ENCODE measurements around the gene NR6A1. TPM values are rescaled to one million over a fixed set of nuclear protein-coding genes. Genes with fewer than 3 reads are reported as not detected.

Gene NR6A1
- total RNA-seq, 1 experiment from 2014 or later = 0.77 TPM

DNA sequence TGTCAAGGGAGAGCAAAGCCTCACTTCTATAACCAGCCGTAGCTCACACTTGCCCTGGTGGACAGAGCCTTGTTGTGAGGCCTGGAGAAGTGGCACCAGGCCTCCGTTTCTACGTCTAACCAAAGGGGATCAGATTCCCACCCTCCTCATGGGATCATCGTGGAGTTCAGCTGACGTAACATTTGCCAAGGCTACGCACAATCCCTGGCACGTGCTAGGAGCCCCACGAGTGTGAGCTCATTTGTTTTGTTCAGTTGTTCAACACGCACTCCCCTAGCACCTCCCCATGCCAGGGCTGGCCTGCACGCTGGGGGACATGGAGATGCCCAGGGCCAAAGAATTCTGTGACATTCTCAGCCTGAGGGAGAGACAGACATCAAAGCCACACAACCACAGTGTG is 297.8 kb downstream of the NR6A1 start:
- no peak overlapping the region for H3K27ac ChIP-seq (ENCODE audit: low read length)
- ChIA-PET CTCF (no interaction called here), POLR2A (ENCODE audit: unreplicated experiment) (no interaction called here)
- intact Hi-C loops (cut with micrococcal nuclease) = no loop called here
- no peak for ATAC-seq
- no peaks in the 10 kb centered on the region for H3K36me3 ChIP-seq (ENCODE audit: low read depth, low read length)
- no peak overlapping the region for H3K9ac ChIP-seq (ENCODE audit: low read length)
- no peaks in the 10 kb centered on the region for H3K27me3 ChIP-seq (ENCODE audit: low read length)
- no peaks in the 10 kb centered on the region for H3F3A ChIP-seq (ENCODE audit: low read length, unreplicated experiment)
- no peak for TF ChIP-seq CTCF (conservative IDR thresholded peaks at IDR 0.05; ENCODE audit: low read depth, low read length)
- TF ChIP-seq EZH2 (IDR thresholded peaks at IDR 0.05; ENCODE audit: low read length, unreplicated experiment) = no peak
- TF ChIP-seq EZH2phosphoT487 (IDR thresholded peaks at IDR 0.05; ENCODE audit: borderline replicate concordance, low read length) = no peak
- BruUV-seq (replicated peaks) = no TSS peak
- no peaks in the 10 kb centered on the region for H4K20me1 ChIP-seq (ENCODE audit: low read length)
- H3K79me2 ChIP-seq (ENCODE audit: low read length) = no peaks in the 10 kb centered on the region
- H3K4me2 ChIP-seq (ENCODE audit: low read length) = no peak overlapping the region
- H2AFZ ChIP-seq (ENCODE audit: low read length) = no peak overlapping the region
- no peaks in the 10 kb centered on the region for H3K9me2 ChIP-seq (replicated peaks; ENCODE audit: low read length)
- no peaks in the 10 kb centered on the region for H3K4me1 ChIP-seq (ENCODE audit: insufficient read depth, low read length)
- no peaks in the 10 kb centered on the region for H3K9me3 ChIP-seq (ENCODE audit: low read length)
- DNase-seq = no peak
- no peak overlapping the region for H3K4me3 ChIP-seq (ENCODE audit: low read length)

GRCh38 chr9:124472770-124473169 is 298.3 kb downstream of the NR6A1 start:
- Histone ChIP-seq H3K27ac (ENCODE audit: low read length) (no peak overlapping the region), H3K4me2 (ENCODE audit: low read length) (no peak overlapping the region), H3K9me2 (replicated peaks; ENCODE audit: low read length) (no peaks in the 10 kb centered on the region), H3K9ac (ENCODE audit: low read length) (no peak overlapping the region), H3F3A (ENCODE audit: low read length, unreplicated experiment) (no peaks in the 10 kb centered on the region), H3K9me3 (ENCODE audit: low read length) (no peaks in the 10 kb centered on the region), H2AFZ (ENCODE audit: low read length) (no peak overlapping the region), H3K79me2 (ENCODE audit: low read length) (no peaks in the 10 kb centered on the region), H3K36me3 (ENCODE audit: low read depth, low read length) (no peaks in the 10 kb centered on the region), H3K27me3 (ENCODE audit: low read length) (no peaks in the 10 kb centered on the region), H3K4me1 (ENCODE audit: insufficient read depth, low read length) (no peaks in the 10 kb centered on the region), H3K4me3 (ENCODE audit: low read length) (no peak overlapping the region), H4K20me1 (ENCODE audit: low read length) (no peaks in the 10 kb centered on the region)
- TF ChIP-seq EZH2 (IDR thresholded peaks at IDR 0.05; ENCODE audit: low read length, unreplicated experiment) = no peak
- no peak for DNase-seq
- no TSS peak for BruUV-seq (replicated peaks)
- intact Hi-C loops (cut with micrococcal nuclease) = no loop called here
- POLR2A ChIA-PET (ENCODE audit: unreplicated experiment) = no interaction called here
- no peak for ATAC-seq
- CTCF ChIA-PET = no interaction called here

DNA sequence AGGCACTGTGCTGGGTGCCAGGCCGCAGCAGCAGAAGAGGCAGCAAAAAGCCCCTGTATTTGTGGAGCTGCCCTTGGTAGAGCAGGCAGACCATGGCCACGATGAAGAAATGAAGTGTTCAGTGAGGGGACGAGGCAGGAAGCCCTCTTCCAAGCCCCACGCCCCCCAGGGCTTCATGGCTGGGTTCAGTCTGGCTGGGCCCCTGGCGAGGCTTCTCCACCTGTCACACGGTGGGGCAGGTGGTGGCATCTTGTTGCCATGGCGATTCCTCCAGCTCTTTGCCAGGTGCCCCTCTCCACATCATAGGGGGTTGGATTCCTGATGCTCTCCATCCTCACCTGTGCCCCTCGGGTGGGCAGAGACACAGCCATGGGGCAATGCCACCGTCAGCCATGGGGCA is 299.4 kb downstream of the NR6A1 start:
- H3K9ac ChIP-seq (ENCODE audit: low read length) = no peak overlapping the region
- no peaks in the 10 kb centered on the region for H3K9me2 ChIP-seq (replicated peaks; ENCODE audit: low read length)
- no peaks in the 10 kb centered on the region for H3K27me3 ChIP-seq (ENCODE audit: low read length)
- DNase-seq (no peak), ATAC-seq (no peak)
- ChIA-PET POLR2A (ENCODE audit: unreplicated experiment) (no interaction called here), CTCF (no interaction called here)
- no peak overlapping the region for H2AFZ ChIP-seq (ENCODE audit: low read length)
- no peak overlapping the region for H3K4me3 ChIP-seq (ENCODE audit: low read length)
- TF ChIP-seq CTCF (conservative IDR thresholded peaks at IDR 0.05; ENCODE audit: low read depth, low read length) (no peak), EZH2phosphoT487 (IDR thresholded peaks at IDR 0.05; ENCODE audit: borderline replicate concordance, low read length) (no peak), EZH2 (IDR thresholded peaks at IDR 0.05; ENCODE audit: low read length, unreplicated experiment) (no peak)
- intact Hi-C loops (cut with micrococcal nuclease) = no loop called here
- H3K9me3 ChIP-seq (ENCODE audit: low read length) = no peaks in the 10 kb centered on the region
- no TSS peak for BruUV-seq (replicated peaks)
- no peaks in the 10 kb centered on the region for H3F3A ChIP-seq (ENCODE audit: low read length, unreplicated experiment)
- H3K4me2 ChIP-seq (ENCODE audit: low read length) = no peak overlapping the region
- no peaks in the 10 kb centered on the region for H3K4me1 ChIP-seq (ENCODE audit: insufficient read depth, low read length)
- H3K36me3 ChIP-seq (ENCODE audit: low read depth, low read length) = no peaks in the 10 kb centered on the region
- no peaks in the 10 kb centered on the region for H3K79me2 ChIP-seq (ENCODE audit: low read length)
- H3K27ac ChIP-seq (ENCODE audit: low read length) = no peak overlapping the region
- H4K20me1 ChIP-seq (ENCODE audit: low read length) = no peaks in the 10 kb centered on the region
